IMR-90 (cell line): ENCODE measurements around the gene ALG13. TPM values are rescaled to one million over a fixed set of nuclear protein-coding genes. Genes with fewer than 3 reads are reported as not detected.

Source experiments
- ATAC-seq: fragments of 200-7000 bp; cut with Tn5 transposase; 2 replicates; pipeline ENCODE4 v1.9.1; 2020; ENCODE audit warnings: low read depth, mild to moderate bottlenecking, moderate library complexity
- BruUV-seq: library from RNA; stranded (reverse); fragments of 400-500 nt; replicated peaks from 2 replicates; lab custom pipeline; 2021; lab: Mats Ljungman, UMichigan
- CTCF ChIA-PET: fragments of 300-600 bp; formaldehyde crosslinking; extraction: SDS; loops from one replicate; lab custom pipeline; 2021; ENCODE audit warnings: antibody characterized with exemption; lab: Yijun Ruan, JAX
- POLR2A ChIA-PET: fragments of 300-600 bp; sonication (Branson Sonifier 250); formaldehyde crosslinking; loops from one replicate; lab custom pipeline; 2022; ENCODE audit warnings: antibody characterized with exemption; ENCODE audit not compliant: unreplicated experiment; lab: Charles Lee
- DNase-seq: peaks from one replicate; pipeline ENCODE4 v3.0.0; 2013
- H2AFZ ChIP-seq: replicated peaks from 2 replicates; pipeline ENCODE3; 2013; ENCODE audit warnings: low read length, mild to moderate bottlenecking; ENCODE audit not compliant: poor library complexity
- H2AK5ac ChIP-seq: 2 replicates; pipeline ENCODE4 v1.6.1; 2013; ENCODE audit warnings: low read depth, low read length, inconsistent platforms
- H2AK9ac ChIP-seq: replicated peaks from 2 replicates; pipeline ENCODE3; 2013; ENCODE audit warnings: mild to moderate bottlenecking, low read depth, low read length, moderate library complexity; ENCODE audit not compliant: poor library complexity
- H2BK120ac ChIP-seq: 2 replicates; pipeline ENCODE4 v1.6.1; 2013; ENCODE audit warnings: low read depth, low read length, inconsistent platforms
- H2BK15ac ChIP-seq: 3 replicates; pipeline ENCODE4 v1.6.1; 2013; ENCODE audit warnings: low read depth, low read length, inconsistent platforms
- H2BK20ac ChIP-seq: 2 replicates; pipeline ENCODE4 v1.6.1; 2013; ENCODE audit warnings: low read depth, mild to moderate bottlenecking, inconsistent platforms, low read length, moderate library complexity
- H2BK5ac ChIP-seq: 2 replicates; pipeline ENCODE4 v1.6.1; 2013; ENCODE audit warnings: mild to moderate bottlenecking, low read depth, low read length, inconsistent platforms; ENCODE audit not compliant: poor library complexity, severe bottlenecking
- H3K14ac ChIP-seq: replicated peaks from 2 replicates; pipeline ENCODE4 v1.6.1; 2013; ENCODE audit warnings: low read depth, low read length, inconsistent platforms
- H3K18ac ChIP-seq: 2 replicates; pipeline ENCODE4 v1.6.1; 2013; ENCODE audit warnings: low read depth, low read length, control low read depth
- H3K23ac ChIP-seq: 2 replicates; pipeline ENCODE4 v1.6.1; 2013; ENCODE audit warnings: low read depth, low read length, inconsistent platforms
- H3K27ac ChIP-seq: 2 replicates; pipeline ENCODE4 v1.5.1; 2013; ENCODE audit warnings: mild to moderate bottlenecking, control low read depth, low read length; ENCODE audit not compliant: insufficient read depth
- H3K27me3 ChIP-seq: 2 replicates; pipeline ENCODE4 v1.6.1; 2013; ENCODE audit warnings: low read length; ENCODE audit not compliant: control insufficient read depth, insufficient read depth
- H3K36me3 ChIP-seq: 2 replicates; pipeline ENCODE4 v1.6.1; 2013; ENCODE audit warnings: low read length, mixed read lengths; ENCODE audit not compliant: control insufficient read depth, insufficient read depth
- H3K4ac ChIP-seq: 2 replicates; pipeline ENCODE4 v1.6.1; 2013; ENCODE audit warnings: low read depth, low read length, inconsistent platforms
- H3K4me1 ChIP-seq: 2 replicates; pipeline ENCODE4 v1.6.1; 2013; ENCODE audit warnings: low read length, mixed read lengths; ENCODE audit not compliant: control insufficient read depth, insufficient read depth
- H3K4me2 ChIP-seq: 2 replicates; pipeline ENCODE4 v1.6.1; 2013; ENCODE audit warnings: low read depth, mild to moderate bottlenecking, control low read depth, low read length, moderate library complexity
- H3K4me3 ChIP-seq: 2 replicates; pipeline ENCODE4 v1.5.1; 2013; ENCODE audit warnings: low read depth, mild to moderate bottlenecking, control low read depth, low read length, moderate library complexity; ENCODE audit not compliant: insufficient read depth
- H3K56ac ChIP-seq: 2 replicates; pipeline ENCODE4 v1.6.1; 2013; ENCODE audit warnings: low read length, inconsistent platforms; ENCODE audit not compliant: insufficient read depth; ENCODE audit errors: extremely low read depth
- H3K79me1 ChIP-seq, 2 experiments: 2 replicates each; pipeline ENCODE4 v1.6.1; 2013; ENCODE audit warnings: low read length in 2 of 2, inconsistent platforms in 1 of 2, low read depth in 1 of 2
- H3K9ac ChIP-seq: 2 replicates; pipeline ENCODE4 v1.6.1; 2013; ENCODE audit warnings: low read depth, low read length, control low read depth
- H3K9me1 ChIP-seq: 2 replicates; pipeline ENCODE4 v1.6.1; 2013; ENCODE audit warnings: low read length, inconsistent platforms; ENCODE audit not compliant: insufficient read depth
- H3K9me3 ChIP-seq: 2 replicates; pipeline ENCODE4 v1.6.1; 2013; ENCODE audit warnings: low read length; ENCODE audit not compliant: control insufficient read depth, insufficient read depth
- H4K20me1 ChIP-seq: 2 replicates; pipeline ENCODE4 v1.6.1; 2013; ENCODE audit warnings: low read length, inconsistent platforms; ENCODE audit not compliant: insufficient read depth
- H4K5ac ChIP-seq: 2 replicates; pipeline ENCODE4 v1.6.1; 2013; ENCODE audit warnings: mild to moderate bottlenecking, low read depth, low read length, control low read depth
- H4K8ac ChIP-seq, 2 experiments: 2 replicates each; pipeline ENCODE4 v1.6.1; 2013; ENCODE audit warnings: low read depth in 2 of 2, low read length in 2 of 2, control low read depth in 1 of 2, inconsistent platforms in 1 of 2
- H4K91ac ChIP-seq: 2 replicates; pipeline ENCODE4 v1.6.1; 2013; ENCODE audit warnings: low read depth, low read length, inconsistent platforms; ENCODE audit not compliant: insufficient read depth
- CEBPB ChIP-seq: IDR thresholded peaks from 2 replicates; pipeline ENCODE4 v1.6.1; 2012; ENCODE audit warnings: low read depth, low read length, improper control_type of control experiment
- ELK1 ChIP-seq: fragments of 150-350 bp; IDR thresholded peaks from 2 replicates; pipeline ENCODE4 v1.6.1; 2016; ENCODE audit warnings: low read depth, mild to moderate bottlenecking, low read length, moderate library complexity, borderline replicate concordance
- MXI1 ChIP-seq: IDR thresholded peaks from 2 replicates; pipeline ENCODE4 v1.6.1; 2012; ENCODE audit warnings: low read depth, mild to moderate bottlenecking, low read length, moderate library complexity, borderline replicate concordance
- POLR2A ChIP-seq: IDR thresholded peaks from 2 replicates; pipeline ENCODE4 v1.6.1; 2012; ENCODE audit warnings: mild to moderate bottlenecking, low read depth, low read length
- RCOR1 ChIP-seq: IDR thresholded peaks from 2 replicates; pipeline ENCODE4 v1.6.1; 2012; ENCODE audit warnings: mild to moderate bottlenecking, low read length, improper control_type of control experiment; ENCODE audit not compliant: insufficient replicate concordance
- SMC3 ChIP-seq: fragments of 150-350 bp; IDR thresholded peaks from 2 replicates; pipeline ENCODE4 v1.6.1; 2016; ENCODE audit warnings: low read depth, mild to moderate bottlenecking, antibody characterized with exemption, low read length, moderate library complexity
- WGBS, 2 experiments: methylation state at CpG; one replicate each; pipeline versions ENCODE4 v1.1.5 to v1.1.7; 2013; ENCODE audit warnings: missing lambda C conversion rate in 2 of 2; ENCODE audit not compliant: insufficient read length in 1 of 2; ENCODE audit errors: extremely low coverage in 2 of 2; 5-methylcytosine and 5-hydroxymethylcytosine counted together
- dilution Hi-C: fragments of 300-500 bp; cut with HindIII; formaldehyde crosslinking; loops from one replicate; pipeline ENCODE4 v1.14.3; 2018; ENCODE audit warnings: low sequenced_read_pairs; ENCODE audit not compliant: unreplicated experiment
- in situ Hi-C: fragments of 300-500 bp; cut with MboI; formaldehyde crosslinking; loops from 3 replicates; pipeline ENCODE4 v1.14.3; 2019; ENCODE audit warnings: low sequenced_read_pairs, inconsistent platforms, mixed read lengths
- intact Hi-C: fragments of 100-400 bp; cut with micrococcal nuclease; formaldehyde crosslinking; loops from 2 replicates; pipeline ENCODE4 v1.10.0; 2022
- polyA plus RNA-seq, 3 experiments: library from polyadenylated mRNA; depleted of rRNA; stranded (reverse); fragments of >200 nt; gene quantifications; 2 replicates each; pipeline ENCODE4 v1.2.3, GENCODE V29; 2012; ENCODE audit warnings: low replicate concordance in 1 of 3
- total RNA-seq: library from RNA; depleted of rRNA; stranded (reverse); fragments of >200 nt; gene quantifications from 2 replicates; pipeline ENCODE4 v1.2.3, GENCODE V29; 2012

Gene ALG13
- total and polyA plus RNA-seq, 2 of the 4 experiments (the other 2 are of a cell fraction) = 42.7 to 54.0 TPM

- no peak for TF ChIP-seq POLR2A
- no peak for TF ChIP-seq RCOR1
- TF ChIP-seq CEBPB = no peak
- TF ChIP-seq ELK1 = no peak
- TF ChIP-seq MXI1 = no peak
- TF ChIP-seq SMC3 = no peak
- Histone ChIP-seq H2BK5ac (no peak overlapping the region), H2BK15ac (no peak overlapping the region), H4K8ac (no peak overlapping the region), H2AFZ (no peak overlapping the region), H3K36me3 (no peaks in the 10 kb centered on the region), H3K27ac (no peak overlapping the region), H4K5ac (no peak overlapping the region), H3K18ac (no peak overlapping the region), H3K27me3 (peaks cover 2% of the 10 kb centered on the region; the same call in 1 of the 2 replicates), H3K4me2 (no peak overlapping the region), H3K9me3 (peaks cover 1% of the 10 kb centered on the region; the same call in 1 of the 2 replicates), H2AK5ac (no peak overlapping the region), H3K4me3 (no peak overlapping the region), H3K4me1 (no peaks in the 10 kb centered on the region), H4K91ac (no peak overlapping the region), H4K20me1 (no peaks in the 10 kb centered on the region), H3K4ac (no peak overlapping the region), H2BK120ac (no peak overlapping the region), H3K9me1 (no peaks in the 10 kb centered on the region; the same call in 1 of the 2 replicates), H3K9ac (no peak overlapping the region), H2BK20ac (no peak overlapping the region), H2AK9ac (no peak overlapping the region), H3K23ac (no peak overlapping the region), H3K56ac (no peak overlapping the region), H3K14ac (no peak overlapping the region), H3K79me1 (no peaks in the 10 kb centered on the region)
- ATAC-seq (no peak), DNase-seq (no peak)
- WGBS, 2 experiments = no CpG with 5 or more reads among the region's 3 CpGs
- dilution Hi-C loops = no loop called here
- ChIA-PET CTCF (interaction anchor here (1.2 kb wide), 1 partner anchor 10 kb away, joined by 4 read pairs; no protein-coding TSS in a partner anchor), POLR2A (no interaction called here)
- in situ Hi-C loops = no loop called here
- intact Hi-C loops = no loop called here
- no TSS peak for BruUV-seq
These were observed 28.3 kb upstream of the ALG13 start for GRCh38 chrX:111652719-111653118.
